NCI-H1417 (cell line): ENCODE measurements around the gene MVB12B.

Source experiments
- DNase-seq, 3 experiments: peaks; one replicate each; lab custom pipeline; 2025; lab: John Stamatoyannopoulos, UW

The MVB12B gene

DNA sequence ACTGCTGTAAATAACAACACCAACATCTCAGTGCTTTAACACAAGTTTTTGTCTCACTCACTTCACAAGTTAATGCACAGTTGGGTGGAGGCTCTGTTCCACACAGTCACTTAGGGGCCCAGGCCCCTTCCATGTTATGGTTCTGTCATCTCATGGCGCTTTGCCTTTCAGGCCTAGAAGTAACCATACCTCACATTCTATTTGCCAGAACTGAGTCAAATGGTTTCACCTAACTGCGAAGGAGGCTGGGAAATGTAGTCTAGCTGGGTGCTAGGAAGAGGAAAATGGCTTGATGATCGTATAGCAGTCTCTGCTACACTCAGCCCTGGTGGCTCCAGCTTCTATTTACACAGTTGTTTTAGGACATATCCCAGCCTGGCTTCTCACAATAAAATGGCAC is 23.1 kb upstream of the MVB12B start:
- no peak for DNase-seq

DNA sequence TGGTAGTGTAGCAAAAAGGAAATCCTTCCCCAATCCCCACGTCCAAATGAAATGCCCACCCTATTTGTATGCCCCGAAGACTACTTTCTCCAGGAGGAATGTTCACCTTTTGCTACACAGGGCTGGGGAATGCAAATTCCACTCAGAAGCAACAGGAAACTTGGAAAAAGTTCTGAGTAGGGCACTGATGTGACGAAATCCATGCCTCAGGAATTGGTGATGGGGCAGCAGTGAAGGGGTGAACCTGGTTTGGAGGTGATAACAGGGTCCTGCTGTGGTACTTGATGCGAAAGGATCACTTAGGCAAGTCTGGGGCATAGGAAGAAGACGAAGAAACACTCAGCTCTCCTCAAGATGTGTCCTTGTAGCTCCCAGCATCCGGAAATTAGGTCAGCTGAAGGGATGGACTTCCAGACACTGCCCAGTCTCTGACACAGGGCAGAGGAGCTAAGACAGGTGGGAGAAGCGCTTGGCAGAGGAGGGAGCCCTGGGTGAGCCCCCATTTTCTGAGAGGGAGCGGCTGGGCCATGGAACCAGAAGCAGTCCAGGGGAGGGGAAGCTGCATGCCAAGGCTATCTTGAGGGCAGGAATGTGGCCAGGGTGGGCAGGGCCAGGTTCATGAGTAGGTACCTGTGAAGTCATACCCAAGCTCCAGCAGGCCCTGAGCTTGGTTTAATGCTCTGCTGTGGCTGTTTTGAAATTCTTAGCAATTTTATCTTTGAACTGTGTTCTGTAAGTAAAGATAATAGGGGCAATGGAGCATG is 22.2 kb upstream of the MVB12B start:
- no peak for DNase-seq

DNA sequence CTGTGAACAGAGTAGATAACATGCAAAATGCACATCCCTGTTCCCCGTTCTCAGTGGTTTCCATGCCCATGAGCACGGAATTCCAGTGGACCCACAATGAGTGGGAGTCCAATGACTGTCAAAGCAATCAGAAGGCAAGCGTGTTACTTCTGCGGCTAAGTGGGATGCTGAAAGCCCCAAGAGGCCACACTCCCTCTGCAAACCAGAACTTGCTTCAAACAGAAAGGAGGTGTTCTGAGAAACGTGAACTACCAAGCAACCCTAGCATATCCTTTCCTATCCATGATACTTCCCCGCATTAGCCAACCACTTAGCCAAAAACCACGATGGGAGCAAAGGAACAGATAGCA is 21.7 kb upstream of the MVB12B start:
- DNase-seq = no peak

DNA sequence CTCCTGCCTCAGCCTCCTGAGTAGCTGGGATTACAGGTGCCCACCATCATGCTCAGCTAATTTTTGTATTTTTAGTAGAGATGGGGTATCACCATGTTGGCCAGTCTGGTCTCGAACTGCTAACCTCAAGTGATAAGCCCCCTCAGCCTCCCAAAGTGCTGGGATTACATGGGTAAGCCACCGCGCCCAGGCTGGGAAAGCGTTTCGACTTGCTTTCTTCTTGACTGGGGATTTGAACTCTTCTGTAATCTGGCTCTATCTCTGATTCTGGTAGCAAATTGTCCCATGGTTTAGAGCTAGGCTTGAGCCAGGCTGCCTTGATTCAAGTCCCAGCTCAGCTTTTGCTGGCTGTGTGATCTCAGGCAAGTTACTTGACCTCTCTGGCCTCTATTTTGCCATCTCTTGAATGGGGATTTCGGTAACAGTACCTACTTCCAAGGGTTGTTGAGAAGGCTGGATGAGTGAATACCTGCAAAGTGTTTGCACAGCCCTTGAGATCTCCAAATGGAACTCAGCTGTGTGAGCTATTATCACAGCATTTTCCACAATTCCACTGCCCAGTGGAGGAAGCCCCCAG is 20.5 kb upstream of the MVB12B start:
- no peak for DNase-seq

DNA sequence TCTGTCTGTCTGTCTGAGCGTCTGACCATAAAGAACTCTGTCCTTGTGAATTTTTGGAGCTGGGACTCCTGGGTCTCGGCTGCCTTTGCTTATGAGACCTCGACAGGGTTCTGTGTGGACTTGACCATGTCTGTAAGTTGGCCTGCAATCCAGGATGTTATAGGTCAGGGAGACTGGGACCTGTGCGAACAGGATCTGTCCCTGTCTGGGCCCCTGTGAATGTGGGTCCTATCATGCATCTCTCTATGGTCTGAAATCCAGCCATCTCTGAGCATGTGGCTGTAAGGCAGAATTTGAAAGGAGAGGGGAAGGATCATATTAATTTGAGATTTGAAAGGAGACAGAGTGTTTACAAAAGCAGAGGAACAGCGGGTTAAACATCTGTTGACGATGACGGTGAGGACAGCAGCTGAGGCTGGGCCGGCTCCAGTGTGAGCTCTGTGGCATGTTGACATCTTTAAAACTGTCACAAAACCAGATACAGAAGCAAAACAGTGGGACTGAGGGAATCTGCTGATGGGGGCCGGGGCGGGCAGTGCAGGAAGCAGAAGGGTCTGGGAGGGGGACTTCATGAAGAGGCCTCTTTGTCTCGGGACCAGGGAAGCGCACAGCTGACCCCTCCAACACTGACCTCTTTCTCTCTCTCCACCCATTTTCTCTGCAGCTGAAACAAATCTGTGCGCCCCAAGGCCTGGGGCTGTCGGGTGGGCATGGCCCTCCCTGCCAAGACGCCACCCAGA is 19.1 kb upstream of the MVB12B start:
- peak in 1 of 3 experiments; percentile 14 for DNase-seq

DNA sequence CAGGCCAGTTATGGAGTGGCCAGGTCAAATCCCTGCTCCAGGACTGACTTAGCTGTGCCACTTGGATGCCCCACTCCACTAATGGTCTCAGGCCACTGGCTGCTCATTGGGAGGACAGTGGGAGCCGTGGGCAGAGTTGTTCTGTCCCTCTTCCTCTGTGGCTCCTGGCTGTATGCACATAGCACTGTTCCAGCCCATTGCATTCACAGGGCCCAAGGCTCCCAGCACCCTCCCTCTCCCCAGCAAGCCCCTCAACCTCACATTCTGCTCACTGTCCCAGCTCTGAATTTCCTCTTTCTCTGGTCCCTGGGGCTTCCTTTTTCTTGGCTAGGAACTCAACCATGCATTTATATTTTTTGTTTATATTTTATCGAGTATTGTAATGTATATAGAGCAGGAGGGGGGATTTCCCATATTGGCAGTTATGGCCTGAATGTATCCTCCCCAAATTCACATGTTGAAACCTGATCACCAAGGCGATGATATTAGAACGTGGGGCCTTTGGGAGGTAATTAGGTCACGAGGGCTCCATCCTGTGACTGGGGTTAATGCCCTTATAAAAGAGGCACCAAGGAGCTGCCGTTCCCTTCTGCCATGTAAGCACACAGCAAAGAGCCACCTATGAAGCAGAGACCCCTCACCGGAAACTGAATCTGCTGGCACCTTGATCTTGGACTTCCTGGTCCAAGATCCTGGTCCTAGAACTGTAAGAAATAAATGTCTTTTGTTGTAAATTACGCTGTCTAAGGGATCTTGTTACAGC is 17.0 kb upstream of the MVB12B start:
- DNase-seq = no peak

DNA sequence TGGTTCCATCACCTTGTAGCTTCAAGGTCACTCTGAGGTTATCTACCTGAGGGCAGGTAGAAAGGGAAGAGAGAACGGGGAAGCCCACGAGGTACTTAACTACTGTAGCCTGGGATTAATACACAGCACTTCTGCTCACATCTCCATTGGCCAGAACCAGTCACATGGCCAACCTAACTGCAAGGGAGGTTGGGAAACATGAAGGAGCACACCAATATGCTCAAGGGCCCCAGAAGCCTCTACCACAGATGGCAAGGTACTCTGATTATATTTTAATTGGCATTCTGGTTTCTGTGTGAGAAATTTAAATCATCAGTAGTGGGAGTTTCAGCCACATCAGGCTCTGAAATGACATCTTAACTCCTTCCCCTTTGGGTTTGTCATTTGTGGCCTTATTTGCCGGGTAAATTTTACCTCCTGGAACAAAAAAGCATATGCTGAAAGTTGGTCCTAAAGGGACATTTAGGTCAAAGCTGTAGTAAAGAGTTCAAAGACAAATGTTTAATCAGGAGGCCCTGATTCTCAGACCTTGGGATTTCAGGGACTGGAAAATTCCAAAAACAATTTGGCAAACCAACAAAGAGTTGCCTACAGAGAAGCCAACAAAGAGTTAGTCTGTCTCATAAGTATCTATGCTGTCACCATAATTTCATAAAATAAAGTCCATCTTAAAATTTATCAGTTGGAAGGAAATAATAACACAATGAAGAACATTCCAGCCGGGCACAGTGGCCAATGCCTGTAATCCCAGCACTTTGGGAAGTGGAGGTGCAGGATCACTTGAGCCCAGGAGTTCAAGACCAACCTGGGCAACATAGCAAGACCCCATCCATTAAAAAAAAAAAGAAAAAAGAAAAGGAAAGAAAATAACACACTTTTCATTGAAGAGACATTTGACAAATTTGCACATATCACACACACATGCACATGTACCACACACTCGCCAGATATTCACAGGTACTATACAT is 13.8 kb upstream of the MVB12B start:
- DNase-seq = no peak

DNA sequence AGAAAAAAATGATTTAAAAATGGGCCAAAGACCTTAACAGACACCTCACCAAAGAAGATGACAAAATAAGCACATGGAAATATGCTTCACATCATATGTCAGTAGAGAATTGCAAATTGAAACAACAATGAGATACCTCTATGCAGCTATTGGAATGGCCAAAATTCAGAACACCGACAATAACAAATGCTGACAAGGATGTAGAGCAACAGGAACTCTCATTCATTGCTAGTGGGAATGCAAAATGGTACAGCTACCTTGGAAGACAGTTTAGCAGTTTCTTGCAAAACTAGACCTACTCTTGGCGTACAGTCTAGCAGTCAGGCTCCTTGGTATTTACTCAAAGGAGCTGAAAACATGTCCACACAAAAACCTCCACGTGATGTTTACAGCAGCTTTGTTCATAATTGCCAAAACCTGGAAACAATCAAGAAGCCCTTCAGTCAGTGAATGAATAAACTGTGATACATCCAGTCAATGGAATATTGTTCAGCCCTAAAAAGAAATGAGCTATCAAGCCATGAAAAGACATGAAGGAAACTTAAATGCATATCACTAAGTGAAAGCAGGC is 10.5 kb upstream of the MVB12B start:
- no peak for DNase-seq

DNA sequence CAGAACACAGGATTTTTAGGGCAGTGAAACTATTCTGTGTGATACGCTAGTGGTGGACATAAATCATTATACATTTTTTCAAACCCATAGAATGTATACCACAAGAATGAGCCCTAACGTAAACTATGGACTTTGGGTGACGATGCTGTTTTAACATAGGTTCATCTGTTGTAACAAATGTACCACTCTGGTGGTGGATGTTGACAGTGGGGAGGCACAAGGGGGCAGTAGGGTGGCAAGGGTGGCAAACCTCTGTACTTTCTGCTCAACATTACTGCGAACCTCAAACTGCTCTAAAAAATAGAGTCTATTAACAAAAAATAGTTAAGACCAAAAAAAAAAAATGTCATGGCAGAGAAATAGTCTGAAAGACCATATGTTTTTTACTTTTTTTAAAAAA is 9.1 kb upstream of the MVB12B start:
- no peak for DNase-seq

DNA sequence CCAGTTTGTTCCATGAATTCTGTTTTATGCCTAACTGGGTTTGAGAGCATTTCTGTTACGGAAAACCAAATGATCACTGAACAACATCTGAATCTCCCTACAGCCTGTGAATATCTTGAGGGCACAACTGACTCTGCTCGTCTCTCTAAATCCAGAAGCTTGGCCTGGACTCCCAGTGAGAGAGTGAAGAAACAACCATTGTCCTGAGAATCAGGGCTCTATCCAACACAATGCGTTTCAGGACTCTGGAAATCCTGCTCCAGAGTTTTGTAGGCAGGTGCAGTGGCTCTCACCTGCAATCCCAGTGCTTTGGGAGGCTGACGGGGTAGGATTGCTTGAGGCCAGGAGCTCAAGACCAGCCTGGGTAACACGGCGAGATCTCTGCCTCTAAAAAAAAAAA is 7.8 kb upstream of the MVB12B start:
- DNase-seq = no peak

DNA sequence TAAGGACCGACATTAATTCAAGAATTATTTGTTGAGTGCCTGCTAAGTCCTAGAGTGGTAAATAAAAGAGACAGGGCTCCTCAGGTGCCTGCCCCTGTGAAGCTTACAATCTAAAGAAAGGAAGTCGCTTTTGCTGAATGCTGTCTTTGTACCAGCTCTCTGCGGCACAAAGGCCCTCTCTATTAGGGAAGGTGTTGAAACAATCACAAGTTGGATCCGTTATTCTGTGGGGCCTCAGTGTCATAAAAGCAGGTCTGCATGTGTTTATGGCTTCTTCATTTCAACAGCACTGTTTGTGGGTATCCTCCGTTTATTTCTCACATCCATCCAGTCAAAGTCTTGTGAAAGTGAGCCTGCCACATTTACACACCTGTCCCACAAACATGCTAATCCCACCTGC is 7.0 kb upstream of the MVB12B start:
- DNase-seq = no peak

DNA sequence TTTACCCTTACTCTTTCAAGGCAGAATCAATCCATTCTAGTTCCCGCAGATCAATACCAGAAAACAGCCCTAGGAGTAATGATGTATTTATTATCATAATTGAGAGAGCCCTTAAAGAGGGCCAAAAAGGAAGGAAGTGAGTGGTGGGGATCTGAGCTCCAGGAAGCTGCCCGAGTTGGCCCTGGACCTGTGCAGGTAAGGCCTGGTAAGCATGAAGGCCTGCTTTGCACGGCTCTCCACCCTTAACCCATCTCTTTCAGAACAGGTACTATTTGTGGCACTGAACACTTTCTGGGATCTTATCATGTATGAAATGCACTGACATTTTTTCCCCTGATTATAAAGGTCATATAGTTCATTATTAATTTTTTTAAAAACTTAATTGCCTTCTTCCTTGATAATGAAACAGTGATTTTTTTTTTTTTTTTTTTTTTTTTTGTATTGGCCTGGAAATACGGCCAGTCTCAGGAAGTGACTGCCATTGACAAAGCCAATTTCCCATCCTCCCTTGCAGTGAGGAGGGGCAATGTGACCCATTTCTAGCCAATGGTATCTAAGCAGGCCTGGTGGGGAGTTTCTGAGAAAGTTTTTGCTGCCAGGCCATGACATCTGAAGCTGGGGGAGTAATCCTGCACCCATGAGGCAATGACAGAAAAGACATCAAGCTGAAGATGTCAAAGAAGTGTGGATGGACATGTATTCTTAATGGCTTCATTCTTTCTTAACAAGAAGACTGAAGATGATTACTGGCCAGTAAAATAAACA is 6.3 kb upstream of the MVB12B start:
- DNase-seq = no peak

DNA sequence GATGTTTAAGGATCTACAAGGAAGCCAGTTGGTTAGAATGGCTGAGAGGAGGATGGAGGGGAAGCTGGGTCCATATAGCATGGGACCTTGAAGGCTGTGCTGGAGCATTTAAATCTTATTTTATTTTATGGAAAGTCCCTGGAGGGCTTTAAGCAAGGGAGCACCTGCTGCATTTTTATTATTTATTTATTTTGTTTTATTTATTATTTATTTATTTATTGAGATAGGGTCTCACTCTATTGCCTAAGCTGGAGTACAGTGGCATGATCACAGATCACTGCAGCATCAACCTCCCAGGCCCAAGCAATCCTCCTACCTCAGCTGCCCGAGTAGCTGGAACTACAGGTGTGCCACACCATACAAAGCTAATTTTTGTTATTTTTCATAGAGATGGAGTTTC is 4.9 kb upstream of the MVB12B start:
- DNase-seq = no peak

DNA sequence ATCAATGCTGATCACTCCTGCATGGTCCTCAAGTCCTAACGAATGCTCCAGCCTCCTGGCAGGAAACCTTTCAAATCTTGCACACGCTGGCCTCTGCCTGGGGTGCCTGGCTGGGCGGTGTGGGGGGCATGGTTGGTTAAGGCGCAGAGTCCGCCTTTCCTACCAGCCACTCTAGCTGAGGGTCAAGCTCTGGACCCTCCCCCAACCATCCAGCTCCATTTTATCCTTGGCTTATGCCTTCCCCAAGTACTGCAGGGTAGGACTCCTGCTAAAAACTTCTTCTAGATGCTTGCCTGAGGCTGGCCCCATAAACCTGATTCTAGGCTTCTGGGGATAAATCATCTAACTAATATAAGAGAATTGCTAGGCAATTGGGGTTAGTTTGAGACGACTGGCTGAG is 808 bp upstream of the MVB12B start:
- no peak for DNase-seq

DNA sequence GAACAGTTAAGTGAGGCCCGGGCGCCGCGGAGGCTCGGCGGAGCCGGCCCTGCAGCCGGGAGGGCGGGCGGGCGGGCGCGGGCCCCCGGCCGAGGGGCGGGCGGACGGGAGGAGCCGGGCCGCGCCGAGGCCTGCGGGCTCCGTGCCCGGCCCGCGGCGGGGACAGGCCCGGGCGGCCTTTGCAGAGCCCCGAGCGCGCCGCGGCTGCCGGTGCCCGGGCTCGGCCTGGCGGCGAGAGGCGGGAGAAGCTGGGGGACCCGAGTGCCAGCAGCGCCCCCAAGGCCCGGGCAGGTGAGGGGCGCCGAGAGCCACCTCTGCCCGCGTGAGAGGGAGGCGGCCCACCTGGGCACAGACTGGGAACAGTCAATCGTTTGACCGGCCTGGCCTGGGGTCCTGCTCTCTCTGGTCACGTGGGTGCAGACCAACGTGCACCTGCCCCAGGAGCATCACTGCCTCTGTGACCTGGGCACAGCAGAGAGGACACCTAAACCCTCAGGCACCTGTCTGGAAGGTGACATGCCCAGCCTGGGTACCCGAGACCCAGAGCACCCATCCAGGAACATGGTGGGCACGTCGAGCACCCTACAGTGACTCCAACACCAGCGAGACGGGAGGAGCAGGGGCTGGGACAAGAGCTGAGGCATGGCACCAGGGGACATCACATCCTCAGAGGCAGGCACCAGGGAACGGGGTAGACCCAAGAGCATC is 531 bp downstream of the MVB12B start:
- DNase-seq = peak in 2 of 3 experiments; percentile 70 to 75

DNA sequence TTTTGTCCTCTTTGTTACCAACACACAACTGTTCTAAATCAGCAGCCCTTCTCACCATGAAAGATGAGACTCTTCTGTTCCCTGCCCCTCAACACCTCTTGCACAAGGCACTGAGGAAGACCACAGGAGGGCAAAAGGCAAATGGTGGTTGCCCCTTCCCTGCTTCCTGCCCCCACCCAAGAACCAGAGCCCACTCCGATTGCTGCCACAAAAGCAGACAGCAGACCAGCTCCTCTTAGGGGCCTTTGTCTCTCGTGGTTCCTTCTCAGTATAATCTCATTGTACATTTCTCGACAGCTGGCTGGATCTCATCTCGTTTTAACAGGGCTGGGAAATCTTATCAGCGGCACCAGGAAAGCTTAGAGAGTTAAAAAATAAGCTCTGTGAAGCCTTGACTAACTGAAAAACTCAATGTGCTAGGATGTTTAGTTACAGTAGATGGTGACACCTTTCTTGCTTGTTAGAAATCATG is 1.1 kb downstream of the MVB12B start:
- DNase-seq = no peak

DNA sequence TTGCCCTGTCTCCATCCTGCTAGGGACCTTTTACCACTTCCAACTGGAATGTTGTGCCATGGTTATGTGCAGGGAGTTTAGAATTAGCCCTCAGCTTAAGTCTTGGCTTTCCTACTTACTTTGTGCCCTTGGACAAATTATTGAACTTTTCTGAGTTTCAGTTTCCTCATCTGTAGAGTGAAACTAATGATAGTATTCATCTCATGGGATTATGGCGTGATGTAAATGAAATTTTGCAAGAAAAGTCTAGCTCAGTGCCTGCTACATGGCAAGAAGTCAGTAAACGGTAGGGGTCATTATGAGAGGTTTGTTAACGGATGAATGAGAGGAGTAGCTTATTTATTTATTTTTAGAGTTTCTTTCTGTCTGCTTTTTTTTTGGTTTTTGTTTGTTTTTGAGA is 1.8 kb downstream of the MVB12B start:
- no peak for DNase-seq

DNA sequence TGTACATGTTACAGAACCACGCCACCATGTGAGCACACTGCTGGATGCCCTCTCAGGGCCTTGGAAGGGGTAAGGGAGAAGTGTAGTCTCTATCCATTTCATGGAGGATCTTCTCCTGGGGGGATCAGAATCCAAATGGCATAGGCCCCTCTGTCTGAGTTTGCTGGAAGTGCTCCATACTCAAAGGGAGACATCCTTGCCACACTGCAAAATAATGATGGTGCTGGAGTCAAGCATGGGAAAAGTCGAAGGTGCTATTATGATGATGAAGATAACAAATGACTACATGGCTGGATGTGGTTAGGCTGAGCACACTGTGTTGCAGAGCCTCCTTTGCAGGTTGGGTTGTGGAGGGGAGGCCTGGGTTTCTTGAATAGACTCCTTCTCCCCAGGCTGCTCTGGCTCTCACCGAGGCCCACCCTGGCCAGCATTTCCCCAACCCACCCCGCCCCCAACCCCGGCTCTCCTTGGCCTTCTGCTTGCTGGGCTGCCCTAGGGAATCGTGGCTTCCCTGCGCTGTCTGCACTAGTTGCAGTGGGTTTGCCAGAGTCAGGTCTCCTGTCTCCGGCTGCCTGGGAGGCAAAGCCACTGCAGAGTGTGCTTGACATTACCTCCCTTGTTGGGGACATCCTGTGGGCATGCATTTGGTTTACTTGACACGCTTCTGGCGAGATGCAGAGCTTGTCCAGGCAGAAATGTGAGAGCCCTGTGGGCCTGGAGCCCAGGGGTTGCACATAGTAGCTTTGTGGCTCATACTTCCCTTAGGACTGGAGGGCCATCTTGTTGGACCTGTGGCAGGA is 3.0 kb downstream of the MVB12B start:
- DNase-seq = no peak

DNA sequence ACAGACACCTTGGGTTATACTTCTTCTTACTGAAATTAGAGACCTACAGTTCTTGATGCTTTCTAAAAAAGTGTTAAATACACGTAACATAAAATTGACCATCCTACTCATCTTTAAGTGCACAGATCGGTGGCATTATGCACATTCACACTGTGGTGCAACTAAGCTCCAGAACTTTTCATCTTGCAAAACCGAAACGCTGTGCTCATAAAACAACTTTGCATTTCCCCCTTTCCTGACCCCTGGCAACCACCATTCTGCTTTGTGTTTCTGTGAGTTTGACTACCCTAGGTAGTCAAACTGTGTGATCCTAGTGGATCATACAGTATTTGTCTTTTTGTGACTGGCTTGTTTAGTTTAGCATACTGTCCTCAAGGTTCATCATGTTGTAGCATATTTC is 3.9 kb downstream of the MVB12B start:
- DNase-seq = no peak
